Measurements from ENCODE around the gene USP12.
"Not testable (repeated sequence)": the region's sequence is repeated elsewhere in the genome, so short reads cannot be mapped to it uniquely, and the experiment has no call there.

USP12 gene

DNA sequence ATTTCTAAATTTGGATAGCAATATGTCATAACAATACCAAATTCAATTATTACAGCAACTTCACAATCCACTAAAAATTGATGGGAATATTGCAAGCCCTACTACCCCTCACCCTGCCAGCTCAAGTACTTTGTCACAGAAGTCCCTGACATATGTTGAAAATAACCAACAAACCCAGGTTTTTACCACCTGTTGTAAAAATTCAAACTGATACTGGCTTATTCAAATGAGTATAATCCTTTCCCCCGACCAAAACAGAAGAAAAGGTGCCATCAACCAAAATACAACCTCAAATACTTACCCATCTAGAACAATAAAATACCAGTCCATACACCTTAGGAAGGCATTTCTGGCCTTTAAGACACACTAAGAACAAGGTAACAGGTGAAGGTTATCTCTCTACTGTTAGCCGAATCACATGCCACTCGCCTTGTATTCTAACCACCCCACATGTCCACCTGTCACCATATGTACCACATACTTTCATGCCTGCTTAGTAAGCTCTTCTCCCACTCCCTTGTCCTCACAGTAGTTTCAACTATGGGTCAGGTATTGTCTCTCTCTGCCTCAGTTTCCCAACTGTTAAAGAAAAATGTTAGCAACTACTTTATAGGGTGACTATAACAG, 53.1 kb downstream of the USP12 start:
- DNase-seq, result no peak

DNA sequence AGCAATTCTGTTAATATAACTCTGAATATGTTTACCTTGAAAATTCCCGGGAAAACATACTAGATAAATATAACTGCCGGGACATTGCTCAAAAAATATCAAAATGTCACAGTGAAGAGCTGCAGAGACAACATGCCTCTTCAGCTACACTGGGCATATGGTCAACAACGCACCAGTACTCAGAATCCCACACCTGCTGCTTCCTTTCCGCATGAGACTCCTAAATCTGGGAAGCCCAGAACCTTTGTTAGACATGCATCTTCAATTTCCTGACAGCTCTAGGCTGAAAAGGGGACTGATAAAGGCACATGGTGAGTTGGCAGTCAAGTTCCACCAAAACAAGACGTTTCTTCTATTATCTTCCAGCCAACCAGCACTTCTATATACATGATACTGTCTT, 53.7 kb downstream of the USP12 start:
- no peak for DNase-seq

DNA sequence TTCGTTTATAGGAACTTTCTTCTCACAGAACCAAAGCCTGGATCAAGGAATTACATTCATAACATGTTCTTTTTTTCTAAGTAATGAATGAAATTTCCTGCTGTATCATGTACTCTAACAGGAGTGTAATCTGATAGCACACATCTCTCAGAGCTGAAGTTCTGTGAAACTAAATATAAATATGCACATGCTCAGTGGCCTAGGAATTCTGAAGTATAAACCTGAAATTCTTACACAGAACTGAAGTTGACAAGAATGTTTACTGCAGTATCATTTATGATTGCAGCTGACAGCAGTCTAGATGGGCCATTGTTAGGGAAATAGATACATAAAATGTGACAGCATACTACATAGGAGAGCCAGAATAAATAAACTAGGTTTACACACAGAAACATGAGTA, 54.5 kb downstream of the USP12 start:
- DNase-seq, result peak; percentile 7

DNA sequence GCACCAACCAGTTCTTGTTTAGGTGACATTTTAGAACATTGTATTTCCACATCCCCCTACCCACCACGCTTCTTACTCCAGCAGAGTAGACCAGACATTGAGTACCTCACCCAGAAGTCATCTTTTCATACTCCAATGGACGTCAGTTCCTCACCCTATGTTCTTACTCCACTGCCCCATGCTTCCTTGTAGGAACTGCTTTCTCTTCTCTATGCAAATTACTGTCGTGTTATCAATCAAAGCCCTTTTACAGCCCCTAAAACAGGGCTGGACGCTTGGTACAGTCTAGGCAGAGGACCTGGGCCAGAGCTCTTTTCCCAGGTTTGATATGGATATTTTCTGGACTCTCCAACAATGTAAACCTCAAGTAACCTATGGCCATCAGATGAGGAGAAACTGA, 58.2 kb downstream of the USP12 start:
- no peak for DNase-seq

DNA sequence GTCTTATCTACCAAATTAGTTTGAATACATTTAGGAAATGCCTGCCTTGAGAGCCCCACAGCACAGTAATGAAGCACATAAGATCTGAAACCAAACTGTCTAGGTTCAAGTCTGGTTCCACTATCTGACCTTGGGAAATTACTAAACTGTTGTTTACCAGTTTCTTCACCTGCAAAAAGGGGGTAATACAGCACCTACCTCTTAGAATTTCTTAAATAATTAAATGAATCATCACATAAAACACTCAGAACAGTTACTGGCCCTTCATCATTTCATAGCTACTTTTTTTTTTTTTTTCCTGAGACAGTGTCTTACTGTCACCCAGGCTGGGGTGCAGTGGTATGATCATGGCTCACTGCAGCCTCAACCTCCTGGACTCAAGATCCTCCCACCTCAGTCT, 59.6 kb downstream of the USP12 start:
- DNase-seq, result no peak

DNA sequence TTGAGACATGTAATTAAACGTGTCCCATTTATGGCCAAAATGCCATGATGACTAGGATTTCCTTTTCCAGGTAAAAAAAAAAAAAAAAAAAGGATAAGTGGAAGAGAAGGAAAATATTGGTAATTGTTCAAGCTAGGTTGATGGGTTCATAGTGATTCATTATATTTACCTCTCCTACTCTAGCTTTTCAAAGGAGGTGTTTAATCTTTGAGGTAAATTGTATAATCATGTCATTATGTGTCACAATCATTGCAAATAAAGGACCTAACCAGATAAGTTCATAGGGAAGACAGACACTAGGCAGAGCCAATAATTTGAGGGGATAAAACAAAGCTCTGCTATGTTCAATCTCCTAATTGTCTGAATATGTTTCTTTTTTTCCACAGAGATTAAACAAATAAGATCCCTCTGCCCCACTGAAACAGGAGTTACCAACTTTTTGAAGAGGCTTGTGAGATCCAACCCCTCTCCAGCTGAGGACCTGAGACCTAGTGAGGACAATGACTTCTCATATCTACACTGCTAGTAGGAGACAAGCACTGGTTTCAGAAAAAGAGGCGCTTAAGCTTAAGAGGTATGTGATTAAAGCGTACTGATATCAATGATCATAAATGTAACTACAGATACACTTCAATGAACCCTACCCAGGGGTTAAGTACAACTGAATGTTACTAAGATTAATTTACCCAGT, 61.4 kb downstream of the USP12 start:
- no peak for DNase-seq

DNA sequence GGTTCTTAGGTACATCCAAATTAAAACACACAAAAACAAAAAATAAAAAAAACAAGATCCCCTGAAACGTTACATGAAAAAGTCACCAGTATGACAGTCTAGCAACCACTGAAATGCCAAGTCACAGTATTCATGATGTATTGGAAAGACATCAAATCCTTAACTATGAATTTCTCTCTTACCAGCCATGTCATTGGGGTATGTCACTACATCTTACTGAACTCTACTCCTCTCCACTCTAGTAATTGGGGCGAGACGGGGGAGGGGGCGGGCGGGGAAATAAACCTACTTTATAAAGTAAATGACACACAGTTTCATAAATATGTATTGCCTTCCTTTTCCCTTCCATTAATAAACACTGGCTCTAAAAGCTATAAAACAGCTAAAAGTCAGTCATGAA, 65.5 kb downstream of the USP12 start:
- DNase-seq, result no peak

DNA sequence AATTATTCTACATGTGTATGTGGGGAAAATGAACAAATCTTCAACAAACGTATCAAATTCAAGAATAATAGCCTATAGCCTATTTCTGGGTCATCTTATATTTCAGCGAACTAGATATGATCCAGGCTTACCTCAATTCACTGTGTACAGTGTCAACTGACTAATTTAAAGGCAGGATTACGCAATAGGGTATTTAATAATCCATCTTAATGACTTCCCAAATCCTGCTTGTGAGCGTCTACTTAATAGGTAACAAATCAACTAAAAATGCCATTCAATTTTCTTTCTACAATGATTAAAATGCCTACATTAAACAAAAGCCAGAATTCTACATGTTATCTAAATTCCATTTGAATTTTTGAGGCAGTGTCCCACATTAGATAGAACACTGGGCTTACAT, 67.0 kb downstream of the USP12 start:
- DNase-seq, result no peak

DNA sequence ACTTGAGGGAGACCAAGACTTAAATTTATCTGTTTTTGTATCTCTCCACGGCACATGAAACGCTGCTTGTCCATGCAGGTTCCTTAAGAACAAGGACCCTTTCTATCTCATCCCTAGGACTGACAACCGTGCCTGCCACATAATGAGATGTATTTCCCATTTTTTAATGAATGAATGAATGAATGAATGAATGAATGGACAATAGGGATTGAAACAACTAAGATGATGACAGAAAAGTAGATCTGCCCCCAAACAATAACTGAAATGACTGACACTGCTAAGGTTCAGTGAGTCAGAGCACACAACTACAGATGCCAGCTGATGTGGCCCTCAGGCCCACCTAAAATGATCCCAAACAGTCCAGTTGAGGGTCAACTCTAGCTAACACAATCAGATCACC, 69.8 kb downstream of the USP12 start:
- DNase-seq, result no peak

DNA sequence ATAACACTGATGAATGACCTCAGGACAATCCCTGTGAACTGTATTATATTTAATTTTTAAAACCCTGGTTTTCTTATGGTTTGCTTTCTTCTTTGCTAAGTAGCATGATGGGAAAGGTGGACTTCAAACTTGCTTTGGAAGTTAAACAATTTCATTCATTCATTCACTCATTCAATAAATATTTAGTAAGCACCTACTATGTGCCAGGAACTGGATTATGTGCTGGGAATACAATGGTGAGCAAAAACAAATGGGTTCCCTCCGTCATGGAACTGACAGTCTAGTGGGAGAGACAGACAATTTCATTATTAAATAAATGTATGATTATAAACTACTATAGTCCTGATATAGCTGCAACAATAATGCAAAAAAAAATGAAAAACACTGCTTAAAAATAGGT, 70.3 kb downstream of the USP12 start:
- no peak for DNase-seq

DNA sequence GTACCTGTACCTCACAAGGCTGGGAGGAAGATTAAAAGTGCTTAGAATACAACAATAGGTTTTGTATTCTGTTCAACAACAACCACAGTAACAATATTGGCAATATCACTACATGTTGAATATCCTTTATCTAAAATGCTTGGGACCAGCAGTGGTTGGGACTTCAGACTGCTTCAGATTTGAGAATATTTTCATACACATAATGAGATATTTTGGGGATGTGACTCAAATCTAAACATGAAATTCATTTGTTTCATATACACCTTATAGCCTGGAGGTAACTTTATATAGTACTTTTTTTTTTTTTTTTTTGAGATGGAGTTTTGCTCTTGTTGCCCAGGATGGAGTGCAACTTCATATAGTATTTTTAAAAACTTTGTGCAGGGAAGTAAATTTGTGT, 73.9 kb downstream of the USP12 start:
- no peak for DNase-seq

DNA sequence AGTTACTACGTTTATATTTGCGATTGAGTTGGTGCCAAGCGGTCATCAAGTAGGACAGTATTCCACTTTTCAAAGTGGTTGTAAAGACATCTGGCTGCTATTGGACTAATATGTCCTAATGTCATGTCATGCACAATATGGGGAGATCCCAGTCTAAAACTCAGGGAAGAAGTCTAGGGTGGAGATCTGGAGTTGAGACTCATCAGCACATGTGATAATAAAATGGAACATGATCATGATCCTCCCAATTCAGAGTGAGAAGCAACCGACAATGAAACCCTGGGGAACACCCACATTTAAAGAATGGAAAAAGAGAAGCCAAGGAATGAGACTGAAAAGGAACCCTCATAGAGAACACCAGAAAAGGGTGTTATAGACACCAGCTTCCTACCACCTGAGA, 80.2 kb downstream of the USP12 start:
- DNase-seq, result no peak

DNA sequence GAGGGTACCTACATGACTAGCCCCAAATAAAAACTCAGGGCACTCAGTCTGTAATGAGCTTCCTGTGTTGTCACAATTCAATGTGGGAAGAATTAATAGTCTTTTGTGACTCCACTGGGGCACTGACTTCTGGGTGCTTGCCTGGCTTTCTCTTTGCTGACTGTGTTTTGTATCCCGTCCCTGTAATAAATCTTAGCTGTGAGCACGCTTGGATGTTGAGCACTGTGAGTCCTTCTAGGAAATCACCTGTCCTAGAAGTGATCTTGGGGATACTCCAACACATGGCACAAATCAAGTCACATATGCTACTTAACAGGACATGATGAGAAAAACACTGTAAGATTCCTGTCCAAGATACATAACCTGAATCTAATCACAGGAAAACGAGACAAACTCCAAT, 83.0 kb downstream of the USP12 start:
- no peak for DNase-seq

DNA sequence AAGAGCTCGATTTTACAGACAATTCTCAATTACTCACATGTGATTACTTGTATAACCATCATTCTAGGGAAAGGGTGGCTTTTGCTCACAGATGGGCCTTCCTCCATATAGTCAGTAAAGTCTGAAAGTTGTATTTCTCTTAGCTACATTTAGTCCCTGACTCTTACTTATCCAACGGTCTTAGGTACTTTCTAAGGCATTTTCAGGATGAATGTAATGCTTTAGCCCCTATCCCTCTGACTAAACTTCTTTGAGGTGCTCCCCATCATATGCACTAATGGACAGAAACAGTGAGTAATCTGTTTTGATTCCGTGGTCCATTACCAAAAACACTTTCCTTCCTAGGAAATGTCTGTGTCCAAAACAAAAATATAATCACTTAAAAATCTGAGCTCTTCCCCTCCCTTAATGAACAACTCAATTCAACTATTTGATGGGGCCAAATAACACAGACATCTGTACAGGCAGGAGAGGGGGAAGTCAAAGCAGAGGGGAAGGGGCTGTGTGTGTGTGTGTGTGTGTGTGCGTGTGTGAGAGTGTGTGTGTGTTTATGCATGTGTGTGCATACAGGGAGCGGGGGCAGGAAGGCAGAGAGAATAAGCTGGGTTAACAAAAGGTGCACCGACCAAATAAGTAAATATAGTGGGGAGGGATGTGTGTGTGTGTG, 84.9 kb downstream of the USP12 start:
- DNase-seq, result no peak

DNA sequence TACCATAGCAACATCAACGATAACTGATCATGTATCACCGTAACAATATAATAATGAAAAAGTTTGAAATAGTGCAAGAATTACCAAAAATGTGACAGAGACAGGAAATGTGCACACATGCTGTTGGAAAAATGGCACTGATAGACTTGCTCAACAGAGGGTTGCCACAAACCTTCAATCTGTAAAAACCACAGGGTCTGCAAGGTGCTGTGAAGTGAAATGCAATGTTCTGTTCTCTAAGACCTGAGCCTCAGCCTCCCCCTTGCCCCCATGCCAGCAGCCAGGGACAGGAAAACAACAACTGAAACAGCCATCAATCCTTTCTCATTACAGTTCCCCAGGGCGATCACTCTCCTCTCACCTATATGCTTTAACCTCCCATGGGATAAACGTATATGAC, 88.4 kb downstream of the USP12 start:
- no peak for DNase-seq

DNA sequence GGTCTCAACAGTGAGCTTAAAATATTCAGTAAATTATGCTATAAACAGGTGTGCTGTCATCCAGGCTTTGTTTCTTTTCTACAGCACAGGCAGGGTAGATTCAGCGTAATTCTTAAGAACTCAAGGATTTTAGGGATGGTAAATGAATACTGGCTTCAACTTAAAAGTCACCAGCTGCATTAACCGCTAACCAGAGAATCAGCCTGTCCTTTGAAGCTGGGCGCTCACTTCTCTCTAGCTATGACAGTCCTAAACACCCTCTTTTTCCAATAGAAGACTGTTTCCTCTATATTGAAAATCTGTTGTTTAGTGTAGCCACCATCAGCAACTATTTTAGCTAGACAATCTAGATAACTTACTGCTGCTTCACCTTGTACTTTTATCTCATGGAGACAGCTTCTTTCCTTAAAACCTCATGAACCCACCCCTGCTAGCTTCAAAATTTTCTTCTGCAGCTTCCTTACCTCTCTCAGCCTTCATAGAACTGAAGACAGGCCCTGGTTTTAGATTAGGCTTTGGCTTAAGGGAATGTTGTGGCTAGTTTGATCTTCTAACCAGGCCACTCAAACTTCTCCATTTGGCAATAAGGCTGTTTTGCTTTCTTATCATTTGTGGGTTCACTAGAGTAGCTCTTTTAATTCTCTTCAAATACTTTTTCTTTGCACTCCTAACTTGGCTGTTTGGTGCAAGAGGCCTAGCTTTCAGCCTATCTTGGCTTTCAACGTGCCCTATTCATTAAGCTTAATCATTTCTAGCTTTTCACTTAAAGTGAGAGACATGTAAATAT, 89.5 kb downstream of the USP12 start:
- DNase-seq, result no peak

DNA sequence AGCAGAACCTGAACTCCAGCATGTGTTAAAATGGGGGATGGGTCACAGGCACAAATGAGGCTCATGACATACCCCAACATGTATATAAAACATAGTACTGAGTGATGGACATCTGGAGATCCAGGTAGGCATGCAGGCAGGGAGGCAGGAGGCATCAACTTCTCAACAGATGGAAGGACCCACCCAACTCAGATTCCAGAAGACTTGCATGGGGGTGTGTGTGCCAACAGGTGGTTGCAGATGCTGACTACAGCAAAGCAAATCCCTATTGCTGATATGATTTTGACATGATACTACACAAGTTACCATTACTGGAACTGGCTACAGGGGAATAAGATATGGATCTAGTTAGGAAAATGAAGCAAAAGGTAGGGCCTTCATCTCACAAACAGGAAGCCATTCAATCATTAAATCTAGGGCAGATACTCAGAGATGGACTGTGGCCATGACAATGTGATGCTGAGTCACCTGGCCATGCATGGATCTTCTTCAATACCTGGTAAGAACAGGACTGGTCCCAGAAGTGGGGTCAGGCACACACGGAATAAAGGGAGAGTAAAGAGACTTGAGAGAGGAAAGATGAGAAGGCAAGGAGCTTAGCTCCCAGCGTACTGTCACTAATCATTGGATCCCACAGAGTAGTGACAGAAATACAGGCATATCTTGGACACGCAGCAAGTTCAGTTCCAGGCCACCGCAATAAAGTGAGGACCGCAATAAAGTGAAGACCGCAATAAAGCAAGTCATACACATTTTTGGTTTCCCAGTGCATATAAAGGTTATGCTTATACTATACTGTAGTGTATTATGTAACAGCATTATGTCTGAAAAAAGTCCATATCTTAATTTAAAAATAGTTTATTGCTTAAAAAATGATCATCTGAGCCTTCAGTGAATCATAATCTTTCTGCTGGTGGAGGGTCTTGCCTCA, 91.3 kb downstream of the USP12 start:
- no peak for DNase-seq

DNA sequence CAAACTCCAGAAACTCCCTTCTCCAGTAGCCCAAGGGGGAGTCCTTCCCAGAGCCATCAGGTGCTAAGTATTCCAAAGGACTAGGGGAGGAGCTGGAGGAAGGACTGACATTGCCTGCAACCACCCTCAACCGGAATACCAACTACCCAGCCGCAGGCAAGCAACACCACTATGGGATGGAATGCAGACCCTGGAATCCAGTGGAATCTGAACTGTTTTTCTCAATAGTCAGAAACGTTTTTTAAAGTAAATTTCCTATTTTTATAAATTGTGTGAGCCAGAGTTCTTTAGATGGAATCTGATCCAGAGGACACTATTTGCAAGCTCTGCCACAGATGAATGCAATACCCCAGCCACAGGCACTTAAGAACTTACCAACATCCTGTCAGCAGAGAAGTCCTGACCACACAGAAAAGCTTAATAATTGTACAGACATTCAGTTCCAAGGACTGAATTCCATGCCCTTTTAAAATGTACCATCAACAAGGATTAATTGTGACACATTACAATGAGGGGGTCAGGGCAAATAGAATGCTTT, 92.1 kb downstream of the USP12 start:
- DNase-seq, result peak; percentile 27

DNA sequence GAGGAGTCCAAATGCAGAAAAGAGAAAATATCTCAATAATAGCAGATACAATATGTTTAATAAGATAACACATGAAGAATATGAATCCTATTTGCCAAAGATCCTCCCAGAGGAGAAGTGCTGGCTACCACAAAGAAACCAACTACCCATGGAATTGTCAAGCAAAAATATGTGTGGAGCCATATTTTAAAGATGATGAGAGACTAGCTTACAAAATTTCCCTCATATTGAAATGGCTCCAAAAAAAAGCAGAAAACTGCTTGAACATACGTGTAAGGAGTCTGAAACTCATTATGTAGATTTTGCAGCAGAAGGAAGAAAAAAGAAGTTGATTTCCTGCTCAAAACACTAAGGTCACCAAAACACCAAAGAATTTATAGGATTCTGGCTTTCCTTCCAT, 94.2 kb downstream of the USP12 start:
- DNase-seq, result no peak

DNA sequence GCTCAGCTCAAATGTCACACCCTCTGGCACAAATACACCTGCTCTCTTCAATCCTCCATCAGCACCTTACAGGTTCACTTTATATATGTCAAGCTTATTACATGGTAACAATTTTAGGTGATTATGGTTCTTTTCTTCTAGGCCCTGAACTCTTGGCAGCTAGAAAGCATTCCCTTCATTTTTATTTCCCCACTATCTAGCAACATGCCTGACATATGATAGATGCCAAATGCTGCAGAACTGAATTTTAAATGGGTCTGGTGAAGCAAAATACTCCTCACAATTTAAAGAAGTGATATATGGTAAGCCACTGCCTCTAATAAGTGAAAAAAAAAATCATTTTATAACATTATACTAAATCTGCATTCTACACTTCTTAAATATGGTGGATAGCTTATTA, 95.2 kb downstream of the USP12 start:
- DNase-seq, result no peak

DNA sequence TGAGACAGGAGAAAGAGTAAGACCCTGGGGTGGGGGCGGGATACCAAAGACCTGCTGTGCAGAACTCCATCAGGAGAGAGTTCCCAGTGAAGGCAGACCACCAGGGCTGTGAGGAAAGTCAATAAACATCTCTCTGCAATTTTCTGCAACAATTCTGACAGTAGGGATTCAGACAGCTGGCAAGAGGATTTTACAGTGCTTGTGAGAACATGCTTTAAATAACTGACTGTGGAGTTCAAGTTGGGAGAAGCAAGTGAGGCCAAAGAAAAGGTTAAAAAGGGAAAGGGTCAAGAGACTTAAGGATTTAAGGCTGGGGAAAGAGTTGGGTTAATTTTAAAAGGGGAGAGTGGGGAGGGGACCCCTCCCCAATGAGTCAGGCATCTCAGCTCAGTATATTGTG, 98.4 kb downstream of the USP12 start:
- no peak for DNase-seq

DNA sequence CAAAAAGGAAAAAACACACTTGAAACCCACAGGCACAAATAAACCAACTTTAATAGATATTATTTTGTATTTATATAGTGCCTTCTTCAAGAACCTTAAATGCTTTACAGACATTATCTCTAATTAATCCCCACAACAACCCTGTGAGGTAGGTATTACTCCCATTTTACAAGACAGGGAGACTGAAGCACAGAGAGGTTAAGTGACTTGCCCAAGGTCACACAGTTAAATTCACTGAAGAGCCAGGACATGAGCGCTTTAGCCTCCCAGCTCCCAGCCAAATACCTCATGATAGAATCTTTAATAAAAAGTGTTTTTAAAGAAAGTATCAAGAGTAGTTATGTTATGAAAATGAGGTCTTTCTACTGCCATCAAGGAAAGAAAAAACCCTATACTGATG, 105.5 kb downstream of the USP12 start:
- DNase-seq, result not testable (repeated sequence)

All from HCEC 1CT (cell line).